ENCODE data around the gene PTPRQ.
"Not testable (repeated sequence)": the region's sequence is repeated elsewhere in the genome, so short reads cannot be mapped to it uniquely, and the experiment has no call there.

PTPRQ gene

GRCh38 chr12:80443974-80444666, at the start of gene PTPRQ:
PTPRQ (plus strand) TSS chr12:80444235; CDS start chr12:80444346, 111 bp downstream.
- DNase-seq (ENCODE audit: insufficient read length, low spot score) (no peak), FAIRE-seq (no peak)

- DNase-seq (ENCODE audit: insufficient read length, low spot score) (no peak), FAIRE-seq (no peak)
These were observed 43.5 kb upstream of the PTPRQ start for GRCh38 chr12:80400571-80400991.

GRCh38 chr12:80401191-80401590, 42.8 kb upstream of the PTPRQ start:
- no peak for FAIRE-seq
- DNase-seq (ENCODE audit: insufficient read length, low spot score), result no peak

- FAIRE-seq, result no peak
These were observed 39.4 kb upstream of the PTPRQ start for GRCh38 chr12:80404629-80405028.

GRCh38 chr12:80406253-80406652, 37.8 kb upstream of the PTPRQ start:
- no peak for FAIRE-seq

More at GRCh38 chr12:80404629-80405028, 39.4 kb upstream of the PTPRQ start:
- DNase-seq (ENCODE audit: insufficient read length, low spot score), result no peak

GRCh38 chr12:80411787-80412186, 32.2 kb upstream of the PTPRQ start:
- no peak for DNase-seq (ENCODE audit: insufficient read length, low spot score)
- no peak for FAIRE-seq

More at GRCh38 chr12:80406253-80406652, 37.8 kb upstream of the PTPRQ start:
- DNase-seq (ENCODE audit: insufficient read length, low spot score), result no peak

- no peak for FAIRE-seq
- DNase-seq (ENCODE audit: insufficient read length, low spot score), result peak; percentile 40
These were observed 31.6 kb upstream of the PTPRQ start for GRCh38 chr12:80412343-80412953.

GRCh38 chr12:80413462-80413861, 30.6 kb upstream of the PTPRQ start:
- no peak for FAIRE-seq
- DNase-seq (ENCODE audit: insufficient read length, low spot score), result no peak

- DNase-seq (ENCODE audit: insufficient read length, low spot score), result no peak
These were observed 28.6 kb upstream of the PTPRQ start for GRCh38 chr12:80415466-80415865.

GRCh38 chr12:80419644-80420043, 24.4 kb upstream of the PTPRQ start:
- DNase-seq (ENCODE audit: insufficient read length, low spot score), result no peak
- FAIRE-seq, result no peak

More at GRCh38 chr12:80415466-80415865, 28.6 kb upstream of the PTPRQ start:
- no peak for FAIRE-seq

- DNase-seq (ENCODE audit: insufficient read length, low spot score) (no peak), FAIRE-seq (no peak)
These were observed 24.0 kb upstream of the PTPRQ start for GRCh38 chr12:80420075-80420474.

GRCh38 chr12:80422550-80422949, 21.5 kb upstream of the PTPRQ start:
- no peak for DNase-seq (ENCODE audit: insufficient read length, low spot score)
- FAIRE-seq, result no peak

GRCh38 chr12:80432061-80432460, 12.0 kb upstream of the PTPRQ start:
- FAIRE-seq, result no peak
- no peak for DNase-seq (ENCODE audit: insufficient read length, low spot score)

GRCh38 chr12:80441921-80442320, 2.1 kb upstream of the PTPRQ start:
- FAIRE-seq (no peak), DNase-seq (ENCODE audit: insufficient read length, low spot score) (no peak)

- FAIRE-seq, result no peak
- no peak for DNase-seq (ENCODE audit: insufficient read length, low spot score)
These were observed 1.4 kb upstream of the PTPRQ start for GRCh38 chr12:80442426-80443222.

- FAIRE-seq, result no peak
- no peak for DNase-seq (ENCODE audit: insufficient read length, low spot score)
These were observed 1.2 kb downstream of the PTPRQ start for GRCh38 chr12:80445083-80445793.

- DNase-seq (ENCODE audit: insufficient read length, low spot score), result no peak
- FAIRE-seq, result no peak
These were observed 12.5 kb downstream of the PTPRQ start for GRCh38 chr12:80456513-80456912.

GRCh38 chr12:80460972-80461371, 16.9 kb downstream of the PTPRQ start:
- DNase-seq (ENCODE audit: insufficient read length, low spot score) (no peak), FAIRE-seq (no peak)

- DNase-seq (ENCODE audit: insufficient read length, low spot score); FAIRE-seq: not testable (repeated sequence)
These were observed 17.8 kb downstream of the PTPRQ start for GRCh38 chr12:80461851-80462250.

- DNase-seq (ENCODE audit: insufficient read length, low spot score), result no peak
- FAIRE-seq, result no peak
These were observed 25.6 kb downstream of the PTPRQ start for GRCh38 chr12:80469681-80470080.

GRCh38 chr12:80470403-80470802, 26.4 kb downstream of the PTPRQ start:
- DNase-seq (ENCODE audit: insufficient read length, low spot score), result no peak
- FAIRE-seq, result no peak
